Type B pancreatic cell (in vitro differentiated cells): ENCODE data around the gene AADAT. TPM values are rescaled to one million over a fixed set of nuclear protein-coding genes. Genes with fewer than 3 reads are reported as not detected.
A peak's percentile ranks its signal among the peaks of the same experiment; 100 is the strongest.

Experiments used
- DNase-seq: peaks from one replicate; pipeline ENCODE4 v3.0.0; 2021; ENCODE audit warnings: mixed read lengths; ENCODE audit not compliant: unreplicated experiment; ENCODE audit errors: extremely low spot score
- H3K27ac Mint-ChIP-seq: 2 replicates; pipeline ENCODE4 v1.8.0; 2021; ENCODE audit warnings: mild to moderate bottlenecking, mixed read lengths
- H3K27me3 Mint-ChIP-seq: 2 replicates; pipeline ENCODE4 v1.8.0; 2021; ENCODE audit warnings: mixed read lengths
- H3K36me3 Mint-ChIP-seq: 2 replicates; pipeline ENCODE4 v1.8.0; 2021; ENCODE audit warnings: mixed read lengths
- H3K4me1 Mint-ChIP-seq: one replicate; pipeline ENCODE4 v1.8.0; 2021; ENCODE audit warnings: mixed read lengths; ENCODE audit not compliant: unreplicated experiment
- H3K4me3 Mint-ChIP-seq: 2 replicates; pipeline ENCODE4 v1.8.0; 2021; ENCODE audit warnings: mild to moderate bottlenecking, mixed read lengths
- H3K9me3 Mint-ChIP-seq: 2 replicates; pipeline ENCODE4 v1.8.0; 2021; ENCODE audit warnings: mixed read lengths
- CTCF ChIP-seq: fragments of 200-600 bp; sonication (generic); conservative IDR thresholded peaks from 2 replicates; pipeline ENCODE4 v1.5.0; 2021; ENCODE audit warnings: antibody characterized with exemption, mild to moderate bottlenecking
- total RNA-seq: library from RNA; stranded (reverse); gene quantifications from 2 replicates; pipeline ENCODE4 v1.2.1, GENCODE V29; 2021; ENCODE audit warnings: low replicate concordance

Gene AADAT
- total RNA-seq, 1 donor from 2014 or later, result 27.1 TPM

DNA sequence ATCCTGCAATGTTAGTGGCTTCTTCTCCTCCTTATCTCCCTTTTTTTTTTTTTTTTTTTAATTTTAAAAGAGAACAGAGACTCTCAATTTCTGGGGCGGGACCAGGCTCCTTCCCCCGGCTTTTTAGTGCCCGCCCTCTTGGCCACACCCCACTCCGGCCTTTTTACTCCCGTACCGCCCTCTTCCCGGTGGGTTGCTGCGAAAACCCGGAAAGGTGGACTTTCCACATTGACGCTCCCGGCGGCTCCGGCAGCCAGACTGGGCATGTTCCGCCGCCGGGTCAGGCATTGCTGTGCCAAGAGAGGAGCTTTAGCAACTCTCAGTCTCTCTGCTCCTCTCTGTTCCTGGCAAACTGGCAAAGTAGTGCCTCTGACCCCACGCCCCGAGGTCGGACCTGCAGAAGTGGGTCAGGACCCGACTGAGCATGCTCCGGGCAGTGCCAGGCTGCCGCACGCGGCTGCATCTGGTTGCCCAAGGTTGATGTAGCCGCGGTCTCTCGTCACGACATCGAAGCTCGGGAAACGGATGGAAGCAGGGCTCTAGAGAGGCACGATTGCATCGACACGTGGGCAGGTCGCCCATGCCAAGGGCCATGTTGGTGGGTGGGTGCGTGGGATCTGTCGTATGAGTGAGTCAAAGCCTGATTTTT, 62.5 kb downstream of the AADAT start:
- H3K27me3 Mint-ChIP-seq, result peaks cover 51% of the 10 kb centered on the region
- H3K36me3 Mint-ChIP-seq, result no peaks in the 10 kb centered on the region
- no peaks in the 10 kb centered on the region for H3K4me1 Mint-ChIP-seq
- peak overlapping the region; percentile 97 for H3K4me3 Mint-ChIP-seq
- peak overlapping the region; percentile 96 for H3K27ac Mint-ChIP-seq
- no peak for TF ChIP-seq CTCF
- DNase-seq, result peak; percentile 92
- no peaks in the 10 kb centered on the region for H3K9me3 Mint-ChIP-seq

DNA sequence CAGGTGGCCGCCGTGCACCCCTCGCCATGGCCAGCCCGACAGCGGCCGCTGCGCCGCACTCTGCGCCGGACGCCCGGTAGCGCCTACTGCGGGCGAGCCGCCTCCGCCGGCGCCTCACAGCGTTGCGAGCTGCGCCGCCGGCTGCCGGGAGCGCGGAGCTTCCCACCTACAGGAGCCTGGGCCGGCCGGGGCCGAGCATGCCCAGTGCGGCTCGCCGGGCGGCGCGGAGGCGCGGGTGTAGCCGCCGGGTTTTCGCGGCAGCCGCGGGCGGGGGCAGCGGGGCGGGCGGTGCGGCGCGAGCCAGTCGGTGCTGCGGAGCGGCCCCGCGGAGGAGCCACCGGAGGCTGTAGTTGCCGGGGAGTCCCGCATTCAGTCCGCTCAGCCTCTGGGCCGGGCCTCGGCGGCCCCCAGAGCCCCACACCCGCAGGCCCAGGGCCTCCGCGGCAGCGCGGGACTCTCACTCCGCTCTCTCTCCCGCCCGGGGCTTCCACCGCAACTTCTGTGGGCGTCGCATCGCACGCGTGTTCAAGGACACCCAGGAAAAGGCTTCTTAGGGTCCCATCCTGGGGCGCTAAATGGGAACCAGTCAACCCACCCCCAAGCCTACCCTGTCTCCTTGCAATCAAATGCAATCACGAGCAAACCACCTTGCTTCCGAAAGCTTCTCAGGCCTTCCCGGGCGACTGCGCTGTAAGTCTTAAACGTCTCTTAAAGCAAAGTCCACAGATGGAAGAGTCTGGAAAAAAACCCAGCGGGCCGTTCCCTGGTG, 63.3 kb downstream of the AADAT start, which contains the start of gene MFAP3L:
Gene MFAP3L, minus strand, starts transcription at position 143 of the 769 bp plus-strand sequence. CDS start 20,518 bp downstream, outside the sequence.
- H3K9me3 Mint-ChIP-seq, result no peaks in the 10 kb centered on the region
- no peaks in the 10 kb centered on the region for H3K36me3 Mint-ChIP-seq
- H3K27ac Mint-ChIP-seq, result peak within 1 kb of the TSS; percentile 96
- H3K4me1 Mint-ChIP-seq, result no peaks in the 10 kb centered on the region
- TF ChIP-seq CTCF, result no peak
- H3K4me3 Mint-ChIP-seq, result peak within 1 kb of the TSS; percentile 97
- peaks cover 51% of the 10 kb centered on the region for H3K27me3 Mint-ChIP-seq
- peak; percentile 96 for DNase-seq

DNA sequence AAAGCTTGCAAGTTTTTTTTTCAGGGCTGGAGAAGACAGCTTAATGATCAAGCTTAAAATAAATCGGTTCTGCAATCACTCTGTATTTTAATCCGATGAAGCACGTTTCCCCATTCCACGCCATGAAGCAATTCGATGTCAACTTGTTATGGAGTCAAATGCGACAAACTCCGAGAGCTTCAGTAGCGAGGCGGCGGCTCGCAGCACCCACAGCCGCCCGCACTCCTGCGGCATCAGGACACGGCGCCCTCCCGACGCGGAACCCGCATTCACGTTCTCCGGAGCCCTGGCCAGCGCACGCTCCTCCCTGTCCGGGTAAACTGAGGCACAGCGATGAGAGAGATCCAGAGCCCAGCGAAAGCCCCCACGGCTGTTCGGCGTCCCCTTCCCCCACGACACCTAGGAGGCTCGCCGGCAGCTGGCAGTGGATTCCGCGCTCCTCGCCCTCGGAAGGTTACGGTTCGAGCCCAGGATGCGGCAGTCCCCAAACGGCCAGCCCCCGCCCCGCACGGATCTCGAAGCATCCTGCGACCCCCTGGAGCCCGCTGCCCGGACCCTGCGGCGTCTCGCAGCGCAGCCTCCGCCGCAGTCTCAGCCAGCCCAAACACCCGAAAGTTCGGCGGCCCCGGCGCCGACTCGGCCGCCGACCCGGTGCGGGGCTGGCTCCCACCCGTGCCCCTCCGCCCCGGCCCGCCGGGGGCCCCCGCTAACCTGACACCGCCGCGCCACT, 64.1 kb downstream of the AADAT start:
- Mint-ChIP-seq H3K27ac (peak overlapping the region; percentile 87), H3K36me3 (no peaks in the 10 kb centered on the region), H3K9me3 (no peaks in the 10 kb centered on the region), H3K4me3 (peak overlapping the region; percentile 92), H3K4me1 (no peaks in the 10 kb centered on the region), H3K27me3 (peaks cover 51% of the 10 kb centered on the region)
- no peak for DNase-seq
- no peak for TF ChIP-seq CTCF

- Mint-ChIP-seq H3K9me3 (no peaks in the 10 kb centered on the region), H3K36me3 (no peaks in the 10 kb centered on the region), H3K4me1 (peaks cover under 1% of the 10 kb centered on the region), H3K27me3 (peaks cover 30% of the 10 kb centered on the region), H3K4me3 (no peak overlapping the region), H3K27ac (no peak overlapping the region)
- no peak for DNase-seq
- no peak for TF ChIP-seq CTCF
These were observed 67.5 kb downstream of the AADAT start for GRCh38 chr4:170022211-170022610.

DNA sequence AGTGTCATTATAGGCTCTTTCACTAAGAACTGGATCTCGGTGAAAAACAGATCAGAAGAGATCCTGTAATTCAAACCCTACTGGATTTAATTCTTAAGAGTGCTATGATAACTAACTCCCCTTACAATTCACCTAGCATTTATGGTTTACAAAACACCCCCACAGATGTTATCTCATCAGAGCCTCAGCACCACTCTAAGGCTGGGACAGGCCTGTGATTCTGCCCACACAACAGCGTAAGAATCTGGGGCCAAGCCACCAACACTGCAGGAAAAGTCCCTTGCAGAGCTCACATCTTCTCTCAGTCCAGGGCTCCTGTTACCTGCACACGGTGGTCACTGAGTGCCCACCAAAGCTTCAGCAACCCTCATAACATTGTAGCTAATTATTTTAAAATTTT, 72.5 kb downstream of the AADAT start:
- no peak overlapping the region for H3K4me3 Mint-ChIP-seq
- no peak overlapping the region for H3K27ac Mint-ChIP-seq
- H3K27me3 Mint-ChIP-seq, result peaks cover 3% of the 10 kb centered on the region
- H3K9me3 Mint-ChIP-seq, result no peaks in the 10 kb centered on the region
- H3K4me1 Mint-ChIP-seq, result peaks cover 3% of the 10 kb centered on the region
- DNase-seq, result no peak
- TF ChIP-seq CTCF, result no peak
- H3K36me3 Mint-ChIP-seq, result no peaks in the 10 kb centered on the region
